Liver (tissue), 9 donors: ENCODE measurements around the gene ATP5PD. TPM values are rescaled to one million over a fixed set of nuclear protein-coding genes. Genes with fewer than 3 reads are reported as not detected.
A peak's percentile ranks its signal among the peaks of the same experiment; 100 is the strongest.
"Not testable (repeated sequence)": the region's sequence is repeated elsewhere in the genome, so short reads cannot be mapped to it uniquely, and the experiment has no call there.

Source experiments
- DNase-seq: peaks from one replicate; pipeline ENCODE4 v3.0.0-alpha.2; 2017; ENCODE audit warnings: low spot score
- H3K27ac ChIP-seq, 2 donors: one replicate each; pipeline ENCODE4 v1.7.0; 2013; ENCODE audit warnings: inconsistent platforms in 2 of 2, low read length in 2 of 2, control low read depth in 1 of 2, low read depth in 1 of 2, mild to moderate bottlenecking in 1 of 2
- H3K27me3 ChIP-seq, 4 donors: one replicate each; pipeline versions ENCODE4 v1.6.1 to v1.7.0; 2013; ENCODE audit warnings: low read length in 3 of 4, inconsistent platforms in 1 of 4, mild to moderate bottlenecking in 1 of 4, moderate library complexity in 1 of 4; ENCODE audit not compliant: control insufficient read depth in 4 of 4, insufficient read depth in 4 of 4
- H3K36me3 ChIP-seq, 4 donors: one replicate each; pipeline versions ENCODE4 v1.6.1 to v1.7.0; 2013; ENCODE audit warnings: low read length in 3 of 4, mild to moderate bottlenecking in 3 of 4, low read depth in 1 of 4, moderate library complexity in 1 of 4; ENCODE audit not compliant: control insufficient read depth in 4 of 4, insufficient read depth in 3 of 4
- H3K4me1 ChIP-seq, 4 donors: one replicate each; pipeline versions ENCODE4 v1.6.1 to v1.7.0; 2013; ENCODE audit warnings: low read length in 3 of 4, mild to moderate bottlenecking in 3 of 4, moderate library complexity in 1 of 4; ENCODE audit not compliant: control insufficient read depth in 4 of 4, insufficient read depth in 4 of 4
- H3K4me3 ChIP-seq, 3 donors: one replicate each; pipeline versions ENCODE4 v1.6.1 to v1.7.0; 2013; ENCODE audit warnings: low read length in 3 of 3, control low read depth in 1 of 3, low read depth in 1 of 3, mild to moderate bottlenecking in 1 of 3
- H3K9ac ChIP-seq, 2 donors: one replicate each; pipeline ENCODE4 v1.7.0; 2013; ENCODE audit warnings: low read length in 2 of 2, mild to moderate bottlenecking in 2 of 2, moderate library complexity in 2 of 2, control low read depth in 1 of 2, low read depth in 1 of 2
- H3K9me3 ChIP-seq, 4 donors: one replicate each; pipeline versions ENCODE4 v1.6.1 to v1.7.0; 2013; ENCODE audit warnings: low read length in 3 of 4; ENCODE audit not compliant: control insufficient read depth in 4 of 4
- CTCF ChIP-seq: fragments of 150-350 bp; IDR thresholded peaks from 2 replicates; pipeline ENCODE4 v1.5.1; 2017; ENCODE audit warnings: improper control_type of control experiment, low read depth, low read length; ENCODE audit not compliant: missing input control
- FOXA1 ChIP-seq: IDR thresholded peaks from 2 replicates; pipeline ENCODE4 v1.6.1; 2016; ENCODE audit warnings: antibody characterized with exemption
- HNF4A ChIP-seq, 2 donors: conservative IDR thresholded peaks; 2 replicates each; pipeline ENCODE4 v1.6.1; 2016; ENCODE audit warnings: antibody characterized with exemption in 2 of 2, mild to moderate bottlenecking in 2 of 2
- JUND ChIP-seq, 2 donors: IDR thresholded peaks; 2 replicates each; pipeline ENCODE4 v1.6.1; 2016; ENCODE audit warnings: antibody characterized with exemption in 2 of 2
- MAX ChIP-seq: IDR thresholded peaks from 2 replicates; pipeline ENCODE4 v1.6.1; 2016; ENCODE audit warnings: antibody characterized with exemption
- NR2F2 ChIP-seq: IDR thresholded peaks from 2 replicates; pipeline ENCODE4 v1.6.1; 2016; ENCODE audit warnings: antibody characterized with exemption
- RAD21 ChIP-seq, 2 donors: IDR thresholded peaks; 2 replicates each; pipeline ENCODE4 v1.6.1; 2016; ENCODE audit warnings: antibody characterized with exemption in 2 of 2, mild to moderate bottlenecking in 2 of 2
- REST ChIP-seq: IDR thresholded peaks from 2 replicates; pipeline ENCODE4 v1.6.1; 2016; ENCODE audit warnings: antibody characterized with exemption, mild to moderate bottlenecking
- RXRA ChIP-seq, 2 donors: IDR thresholded peaks; 2 replicates each; pipeline ENCODE4 v1.6.1; 2017 to 2018; ENCODE audit warnings: antibody characterized with exemption in 2 of 2, mild to moderate bottlenecking in 1 of 2
- SP1 ChIP-seq: IDR thresholded peaks from 2 replicates; pipeline ENCODE4 v1.6.1; 2018; ENCODE audit warnings: antibody characterized with exemption, mild to moderate bottlenecking
- TAF1 ChIP-seq: conservative IDR thresholded peaks from 2 replicates; pipeline ENCODE4 v1.6.1; 2016; ENCODE audit warnings: antibody characterized with exemption, mild to moderate bottlenecking
- YY1 ChIP-seq: IDR thresholded peaks from 2 replicates; pipeline ENCODE4 v1.6.1; 2016; ENCODE audit warnings: antibody characterized with exemption, mild to moderate bottlenecking
- ZBTB33 ChIP-seq: IDR thresholded peaks from 2 replicates; pipeline ENCODE4 v1.6.1; 2016; ENCODE audit warnings: antibody characterized with exemption
- WGBS: extraction: QIAGEN DNeasy Blood & Tissue Kit; methylation state at CpG from one replicate; pipeline ENCODE4 v1.1.7; 2013; 5-methylcytosine and 5-hydroxymethylcytosine counted together
- polyA plus RNA-seq, 2 donors: library from polyadenylated mRNA; stranded (reverse) in 1 of 2; unstranded in 1 of 2; fragments of 200-250 nt in 1 of 2; fragments of >200 nt in 1 of 2; fragmentation: Nextera tagmentation in 1 of 2; extraction: Ambion mirVana in 1 of 2; gene quantifications; one replicate each; pipeline versions ENCODE4 v1.2.1 to v1.2.3, GENCODE V29; 2013 to 2015
- total RNA-seq, 2 donors: library from RNA; depleted of rRNA; stranded (reverse); fragments of >200 nt; gene quantifications; one replicate each; pipeline ENCODE4 v1.2.3, GENCODE V29; 2014
- donor health status: healthy.
- donor health status: healthy.
- donor health status: healthy.
- donor health status: healthy.
- donor health status: healthy.

The ATP5PD gene
- total and polyA plus RNA-seq, 4 donors = 102 to 378 (median 184) TPM

- TF ChIP-seq ZBTB33 = no peak
Measured at GRCh38 chr17:75008373-75008772, 38.4 kb downstream of the ATP5PD start (continued).

GRCh38 chr17:75006653-75007052 is 40.1 kb downstream of the ATP5PD start:
- no peak for DNase-seq
- WGBS = 61% methylated on average over 5 of the region's 5 CpGs
- Histone ChIP-seq H3K9ac (no peak overlapping the region), H3K9me3 (no peaks in the 10 kb centered on the region), H3K27ac (no peak overlapping the region), H3K4me1 (peaks cover 0 to 2% (median under 1%) of the 10 kb centered on the region in 4 donors), H3K36me3 (no peaks in the 10 kb centered on the region), H3K27me3 (no peaks in the 10 kb centered on the region), H3K4me3 (no peak overlapping the region)
- TF ChIP-seq FOXA1 (no peak), HNF4A (conservative IDR thresholded peaks at IDR 0.05) (no peak), RAD21 (IDR thresholded peaks at IDR 0.05) (peak; percentile 49 to 61), YY1 (no peak), TAF1 (no peak), NR2F2 (no peak), CTCF (peak; percentile 18), ZBTB33 (no peak), RXRA (IDR thresholded peaks at IDR 0.05) (no peak), JUND (IDR thresholded peaks at IDR 0.05) (no peak), MAX (no peak), REST (no peak), SP1 (no peak)

GRCh38 chr17:75006084-75006483 is 40.7 kb downstream of the ATP5PD start:
- H3K4me1 ChIP-seq, H3K27ac ChIP-seq, DNase-seq, H3K36me3 ChIP-seq, H3K9me3 ChIP-seq, H3K4me3 ChIP-seq, H3K9ac ChIP-seq, H3K27me3 ChIP-seq: not testable (repeated sequence)
- WGBS = 90% methylated on average over 6 of the region's 6 CpGs
